Endothelial cell of umbilical vein (primary cell): ENCODE measurements around the gene TBX19. TPM values are rescaled to one million over a fixed set of nuclear protein-coding genes. Genes with fewer than 3 reads are reported as not detected.

Source experiments
- BruUV-seq: library from RNA; stranded (reverse); fragments of 400-500 nt; replicated peaks from 2 replicates; lab custom pipeline; 2021; lab: Mats Ljungman, UMichigan
- CTCF ChIA-PET: fragments of 300-600, 350-600 bp; sonication (Branson Sonifier 250); formaldehyde crosslinking; loops from one replicate; lab custom pipeline; 2021; ENCODE audit warnings: antibody characterized with exemption, inconsistent platforms; lab: Charles Lee
- POLR2A ChIA-PET: fragments of 300-600, 350-600 bp; sonication (Branson Sonifier 250); formaldehyde crosslinking; loops from one replicate; lab custom pipeline; 2021; ENCODE audit warnings: antibody characterized with exemption, inconsistent platforms; lab: Charles Lee
- DNase-seq: peaks from one replicate; pipeline ENCODE4 v3.0.0-alpha.2; 2011; ENCODE audit warnings: low read depth, low spot score
- FAIRE-seq: peaks from 2 replicates; lab custom pipeline; 2011; peaks lifted over from hg19 to GRCh38; lab: Jason Lieb, UNC
- H2AFZ ChIP-seq: 2 replicates; pipeline ENCODE4 v1.6.0; 2012; ENCODE audit warnings: low read depth, low read length, control low read depth, inconsistent platforms
- H3K27ac ChIP-seq: 2 replicates; pipeline ENCODE4 v1.5.1; 2011; ENCODE audit warnings: low read depth, mild to moderate bottlenecking, control low read depth, low read length, moderate library complexity; ENCODE audit not compliant: insufficient read depth
- H3K27me3 ChIP-seq, 2 experiments: 2 replicates each; pipeline versions ENCODE4 v1.6.0 to v1.6.1; 2011; ENCODE audit warnings: low read length in 2 of 2, mixed read lengths in 1 of 2; ENCODE audit not compliant: control insufficient read depth in 2 of 2, insufficient read depth in 2 of 2
- H3K36me3 ChIP-seq, 2 experiments: 2 replicates in 1 of 2; 3 replicates in 1 of 2; pipeline ENCODE4 v1.5.1; 2011; ENCODE audit warnings: low read length in 2 of 2, mild to moderate bottlenecking in 1 of 2, moderate library complexity in 1 of 2; ENCODE audit not compliant: control insufficient read depth in 2 of 2, insufficient read depth in 2 of 2; ENCODE audit errors: extremely low read depth in 1 of 2
- H3K4me1 ChIP-seq: 3 replicates; pipeline ENCODE4 v1.5.1; 2011; ENCODE audit warnings: mild to moderate bottlenecking, low read length; ENCODE audit not compliant: control insufficient read depth, insufficient read depth; ENCODE audit errors: extremely low read depth
- H3K4me2 ChIP-seq: 2 replicates; pipeline ENCODE4 v1.6.1; 2011; ENCODE audit warnings: low read length, control low read depth, mixed read lengths; ENCODE audit not compliant: insufficient read depth
- H3K4me3 ChIP-seq, 3 experiments: fragments of 200-600 bp in 1 of 3; sonication (generic), shearing (Covaris generic) in 1 of 3; replicated peaks in 1 of 3; 2 replicates each; pipeline ENCODE4 v1.5.1; 2011 to 2016; ENCODE audit warnings: control low read depth in 3 of 3, low read length in 3 of 3, mild to moderate bottlenecking in 2 of 3, inconsistent platforms in 1 of 3, low read depth in 1 of 3, moderate library complexity in 1 of 3; ENCODE audit not compliant: insufficient read depth in 1 of 3
- H3K79me2 ChIP-seq: 2 replicates; pipeline ENCODE4 v1.6.0; 2012; ENCODE audit warnings: low read length, inconsistent platforms; ENCODE audit not compliant: control insufficient read depth, insufficient read depth
- H3K9ac ChIP-seq: replicated peaks from 2 replicates; pipeline ENCODE3; 2011; ENCODE audit warnings: low read length, control low read depth; ENCODE audit not compliant: insufficient read depth; ENCODE audit errors: extremely low read depth
- H3K9me1 ChIP-seq: replicated peaks from 3 replicates; pipeline ENCODE4 v1.6.0; 2011; ENCODE audit warnings: mild to moderate bottlenecking, low read length; ENCODE audit not compliant: control insufficient read depth, insufficient read depth; ENCODE audit errors: extremely low read depth
- H3K9me3 ChIP-seq: replicated peaks from 2 replicates; pipeline ENCODE4 v1.5.1; 2012; ENCODE audit warnings: low read length, inconsistent platforms; ENCODE audit not compliant: control insufficient read depth, insufficient read depth
- H4K20me1 ChIP-seq: replicated peaks from 2 replicates; pipeline ENCODE3; 2011; ENCODE audit warnings: mild to moderate bottlenecking, low read length; ENCODE audit not compliant: control insufficient read depth, insufficient read depth; ENCODE audit errors: extremely low read depth
- CTCF ChIP-seq, 2 donors: IDR thresholded peaks; 1 replicate in 1 of 2; 2 replicates in 1 of 2; pipeline ENCODE4 v1.5.1; 2011; ENCODE audit warnings: low read length in 2 of 2, mild to moderate bottlenecking in 2 of 2, moderate library complexity in 2 of 2, control low read depth in 1 of 2, inconsistent platforms in 1 of 2, low read depth in 1 of 2; ENCODE audit not compliant: insufficient read depth in 1 of 2; ENCODE audit errors: extremely low read depth in 1 of 2
- EZH2 ChIP-seq: IDR thresholded peaks from 2 replicates; pipeline ENCODE4 v1.6.1; 2012; ENCODE audit warnings: borderline replicate concordance, low read depth, mild to moderate bottlenecking, moderate library complexity, low read length, inconsistent platforms; ENCODE audit not compliant: severe bottlenecking
- FOS ChIP-seq: IDR thresholded peaks from 2 replicates; pipeline ENCODE4 v1.6.1; 2011; ENCODE audit warnings: mild to moderate bottlenecking, low read length, moderate library complexity, borderline replicate concordance; ENCODE audit not compliant: insufficient read depth
- GATA2 ChIP-seq: IDR thresholded peaks from 2 replicates; pipeline ENCODE4 v1.7.0; 2011; ENCODE audit warnings: low read depth, mild to moderate bottlenecking, moderate library complexity, mixed read lengths, low read length; ENCODE audit not compliant: insufficient read length, insufficient read depth
- JUN ChIP-seq: IDR thresholded peaks from 2 replicates; pipeline ENCODE4 v1.6.1; 2011; ENCODE audit warnings: borderline replicate concordance, low read depth; ENCODE audit not compliant: insufficient read length, insufficient read depth
- MAX ChIP-seq: IDR thresholded peaks from 2 replicates; pipeline ENCODE4 v1.6.1; 2011; ENCODE audit not compliant: insufficient read depth, insufficient read length
- MYC ChIP-seq: IDR thresholded peaks from one replicate; pipeline ENCODE4 v1.6.1; 2011; ENCODE audit warnings: mild to moderate bottlenecking, low read depth, low read length
- POLR2A ChIP-seq: IDR thresholded peaks from 2 replicates; pipeline ENCODE4 v1.6.1; 2012; ENCODE audit warnings: low read depth, mild to moderate bottlenecking, control low read depth, low read length
- POLR2AphosphoS5 ChIP-seq: IDR thresholded peaks from 2 replicates; pipeline ENCODE4 v1.6.1; 2012; ENCODE audit warnings: low read depth, mild to moderate bottlenecking, control low read depth, low read length, moderate library complexity; ENCODE audit not compliant: insufficient read depth
- dilution Hi-C: fragments of 300-500 bp; cut with MboI; formaldehyde crosslinking; loops from one replicate; pipeline ENCODE4 v1.15.0; 2019; ENCODE audit warnings: low sequenced_read_pairs; ENCODE audit not compliant: extremely low pct_ligation_motif_present
- intact Hi-C: fragments of 100-400 bp; cut with micrococcal nuclease; formaldehyde crosslinking; loops from one replicate; pipeline ENCODE4 v1.10.0; 2022
- polyA plus RNA-seq, 4 experiments: library from polyadenylated mRNA; depleted of rRNA in 3 of 4; stranded (reverse) in 3 of 4; unstranded in 1 of 4; fragments of >200 nt; gene quantifications; 2 replicates each; pipeline versions ENCODE4 v1.2.1 to v1.2.3, GENCODE V29; 2011 to 2012; ENCODE audit warnings: missing spikeins in 1 of 4
- total RNA-seq: library from RNA; stranded (reverse); gene quantifications from 2 replicates; pipeline ENCODE4 v1.2.3, GENCODE V29; 2021

The TBX19 gene
- total and polyA plus RNA-seq, 2 donors (not counting 3 experiments of a cell fraction or from before 2014, with no cell fraction given), result 2.3 to 2.8 TPM

GRCh38 chr1:168361252-168361651 is 80.6 kb downstream of the TBX19 start:
- no peaks in the 10 kb centered on the region for H3K9me1 ChIP-seq
- FAIRE-seq, result no peak
- no peak overlapping the region for H3K4me3 ChIP-seq
- no peak overlapping the region for H3K4me2 ChIP-seq
- ChIA-PET CTCF (interaction anchor here (2.1 kb wide), 1 partner anchor 19 kb away, joined by 7 read pairs; no protein-coding TSS in a partner anchor), POLR2A (no interaction called here)
- H3K36me3 ChIP-seq, result no peaks in the 10 kb centered on the region
- dilution Hi-C loops, result no loop called here
- DNase-seq, result no peak
- no peaks in the 10 kb centered on the region for H3K9me3 ChIP-seq
- H4K20me1 ChIP-seq, result no peaks in the 10 kb centered on the region
- intact Hi-C loops, result no loop called here
- no peaks in the 10 kb centered on the region for H3K4me1 ChIP-seq
- H3K27ac ChIP-seq, result no peak overlapping the region
- no peak overlapping the region for H2AFZ ChIP-seq
- H3K9ac ChIP-seq, result no peak overlapping the region
- no TSS peak for BruUV-seq
- TF ChIP-seq MAX, result no peak
- no peak for TF ChIP-seq MYC
- TF ChIP-seq POLR2A, result no peak
- TF ChIP-seq CTCF (IDR thresholded peaks at IDR 0.05; ENCODE audit: extremely low read depth in 1 of 2, insufficient read depth in 1 of 2, low read depth in 1 of 2, low read length in 2 of 2), result no peak
- TF ChIP-seq JUN, result no peak
- no peak for TF ChIP-seq EZH2
- no peak for TF ChIP-seq FOS
- no peak for TF ChIP-seq GATA2
- TF ChIP-seq POLR2AphosphoS5, result no peak
- peaks cover 0 to 2% of the 10 kb centered on the region in 2 experiments for H3K27me3 ChIP-seq
- no peaks in the 10 kb centered on the region for H3K79me2 ChIP-seq
